GM23338 (cell line): ENCODE measurements around the gene MAD2L1BP. TPM values are rescaled to one million over a fixed set of nuclear protein-coding genes. Genes with fewer than 3 reads are reported as not detected.

Experiments
- ATAC-seq: fragments of 200-7000 bp; cut with Tn5 transposase; 3 replicates; pipeline ENCODE4 v1.9.1; 2020
- DNase-seq: peaks from one replicate; pipeline ENCODE4 v3.0.0-alpha.2; 2015; ENCODE audit warnings: low spot score
- H2AFZ ChIP-seq: fragments of 200-600 bp; sonication (generic); 2 replicates; pipeline ENCODE4 v1.8.0; 2016; ENCODE audit warnings: antibody characterized with exemption, mild to moderate bottlenecking, moderate library complexity
- H3F3A ChIP-seq: fragments of 200-600 bp; sonication (generic); replicated peaks from 2 replicates; pipeline ENCODE4 v1.8.0; 2017; ENCODE audit warnings: antibody characterized with exemption, mixed run types, low read depth
- H3K27ac ChIP-seq: fragments of 200-600 bp; sonication (generic); 2 replicates; pipeline ENCODE4 v1.6.1; 2016; ENCODE audit warnings: low read depth
- H3K27me3 ChIP-seq: fragments of 200-600 bp; sonication (generic); 2 replicates; pipeline ENCODE4 v1.8.0; 2016; ENCODE audit warnings: mild to moderate bottlenecking, mixed run types, moderate library complexity; ENCODE audit not compliant: insufficient read depth
- H3K36me3 ChIP-seq: fragments of 200-600 bp; sonication (generic); 2 replicates; pipeline ENCODE4 v1.8.0; 2016; ENCODE audit warnings: mild to moderate bottlenecking; ENCODE audit not compliant: insufficient read depth
- H3K4me1 ChIP-seq: fragments of 200-600 bp; sonication (generic); 2 replicates; pipeline ENCODE4 v1.8.0; 2016; ENCODE audit warnings: mild to moderate bottlenecking, moderate library complexity; ENCODE audit not compliant: insufficient read depth
- H3K4me2 ChIP-seq: fragments of 200-600 bp; sonication (generic); 2 replicates; pipeline ENCODE4 v1.7.1; 2017; ENCODE audit warnings: mixed run types
- H3K4me3 ChIP-seq: fragments of 200-600 bp; sonication (generic); 2 replicates; pipeline ENCODE4 v1.6.1; 2016; ENCODE audit warnings: mixed run types
- H3K79me2 ChIP-seq: fragments of 200-600 bp; sonication (generic); replicated peaks from 2 replicates; pipeline ENCODE4 v1.8.0; 2017; ENCODE audit warnings: mild to moderate bottlenecking; ENCODE audit not compliant: insufficient read depth
- H3K9me2 ChIP-seq: fragments of 200-600 bp; sonication (generic); 2 replicates; pipeline ENCODE4 v1.8.0; 2017; ENCODE audit not compliant: insufficient read depth
- H4K20me1 ChIP-seq: fragments of 200-600 bp; sonication (generic); replicated peaks from 2 replicates; pipeline ENCODE4 v1.8.0; 2017; ENCODE audit warnings: mild to moderate bottlenecking; ENCODE audit not compliant: insufficient read depth
- H3K27ac Mint-ChIP-seq: 2 replicates; pipeline ENCODE4 v1.8.0; 2020; ENCODE audit warnings: inconsistent platforms, mild to moderate bottlenecking, moderate library complexity, mixed read lengths
- H3K27me3 Mint-ChIP-seq: 3 replicates; pipeline ENCODE4 v1.8.0; 2022; ENCODE audit warnings: low read depth, mild to moderate bottlenecking, moderate library complexity, mixed read lengths, inconsistent platforms; ENCODE audit not compliant: insufficient read depth, poor library complexity
- H3K36me3 Mint-ChIP-seq: 3 replicates; pipeline ENCODE4 v1.8.0; 2021; ENCODE audit warnings: low read depth, mild to moderate bottlenecking, inconsistent platforms, moderate library complexity, mixed read lengths
- H3K4me1 Mint-ChIP-seq: 3 replicates; pipeline ENCODE4 v1.8.0; 2020; ENCODE audit warnings: mild to moderate bottlenecking, inconsistent platforms, mixed read lengths
- H3K4me3 Mint-ChIP-seq: 3 replicates; pipeline ENCODE4 v1.8.0; 2021; ENCODE audit warnings: moderate library complexity, mild to moderate bottlenecking, inconsistent platforms, mixed read lengths
- H3K9me3 Mint-ChIP-seq: 3 replicates; pipeline ENCODE4 v1.8.0; 2020; ENCODE audit warnings: moderate library complexity, mild to moderate bottlenecking, inconsistent platforms, mixed read lengths
- CREB1 ChIP-seq: fragments of 250-450 bp; sonication (Bioruptor Pico); IDR thresholded peaks from 2 replicates; pipeline ENCODE4 v1.5.0; 2020; ENCODE audit warnings: low read depth, mild to moderate bottlenecking, moderate library complexity
- EZH2 ChIP-seq: fragments of 200-600 bp; sonication (generic); IDR thresholded peaks from one replicate; pipeline ENCODE4 v1.8.0; 2017; ENCODE audit warnings: antibody characterized with exemption, mild to moderate bottlenecking, low read depth; ENCODE audit not compliant: unreplicated experiment
- EZH2phosphoT487 ChIP-seq: fragments of 200-600 bp; sonication (generic); IDR thresholded peaks from one replicate; pipeline ENCODE4 v1.8.1; 2018; ENCODE audit warnings: antibody characterized with exemption; ENCODE audit not compliant: unreplicated experiment
- JUNB ChIP-seq: IDR thresholded peaks from one replicate; pipeline ENCODE4 v1.6.1; 2016; ENCODE audit warnings: antibody characterized with exemption; ENCODE audit not compliant: unreplicated experiment
- NANOG ChIP-seq: IDR thresholded peaks from 2 replicates; pipeline ENCODE4 v1.6.1; 2016; ENCODE audit warnings: antibody characterized with exemption, borderline replicate concordance
- POLR2AphosphoS5 ChIP-seq: IDR thresholded peaks from 2 replicates; pipeline ENCODE4 v1.6.1; 2016; ENCODE audit warnings: antibody characterized with exemption, low read depth
- STAT1 ChIP-seq: IDR thresholded peaks from one replicate; pipeline ENCODE4 v1.6.1; 2016; ENCODE audit warnings: antibody characterized with exemption; ENCODE audit not compliant: unreplicated experiment
- ZNF114 ChIP-seq: fragments of 250-450 bp; sonication (Bioruptor Pico); IDR thresholded peaks from 2 replicates; pipeline ENCODE4 v1.5.0; 2020; ENCODE audit warnings: mild to moderate bottlenecking, moderate library complexity
- ZNF331 ChIP-seq: fragments of 250-450 bp; sonication (Bioruptor Pico); IDR thresholded peaks from 2 replicates; pipeline ENCODE4 v1.5.0; 2020; ENCODE audit warnings: low read depth, mild to moderate bottlenecking, moderate library complexity
- polyA plus RNA-seq: library from polyadenylated mRNA; unstranded; fragments of >200 nt; fragmentation: Nextera tagmentation; extraction: Ambion mirVana; gene quantifications from 2 replicates; pipeline ENCODE4 v1.2.1, GENCODE V29; 2016
- total RNA-seq: library from RNA; depleted of rRNA; stranded (reverse); fragments of >200 nt; shearing (Covaris generic); gene quantifications from 2 replicates; pipeline ENCODE4 v1.2.3, GENCODE V29; 2014
- TF ChIP-seq, protein P1 (sequence below): fragments of 250-450 bp; sonication (Bioruptor Pico); IDR thresholded peaks from 2 replicates; pipeline ENCODE4 v1.5.0; 2020; ENCODE audit warnings: mild to moderate bottlenecking, moderate library complexity
- TF ChIP-seq, protein P2 (sequence below): IDR thresholded peaks from one replicate; pipeline ENCODE4 v1.6.1; 2018; ENCODE audit warnings: antibody characterized with exemption; ENCODE audit not compliant: unreplicated experiment
- TF ChIP-seq, protein P3 (sequence below), 2 experiments: fragments of 200-600 bp in 1 of 2; sonication (generic) in 1 of 2; conservative IDR thresholded peaks; 2 replicates each; pipeline versions ENCODE4 v1.5.1 to v1.6.1; 2016 to 2017; ENCODE audit warnings: antibody characterized with exemption in 2 of 2, low read depth in 2 of 2, mild to moderate bottlenecking in 2 of 2, moderate library complexity in 1 of 2
- TF ChIP-seq, protein P4 (sequence below): IDR thresholded peaks from 2 replicates; pipeline ENCODE4 v1.6.1; 2016; ENCODE audit warnings: antibody characterized with exemption

Gene MAD2L1BP
- total and polyA plus RNA-seq, 2 experiments from 2014 or later = 26.6 to 51.7 TPM

DNA sequence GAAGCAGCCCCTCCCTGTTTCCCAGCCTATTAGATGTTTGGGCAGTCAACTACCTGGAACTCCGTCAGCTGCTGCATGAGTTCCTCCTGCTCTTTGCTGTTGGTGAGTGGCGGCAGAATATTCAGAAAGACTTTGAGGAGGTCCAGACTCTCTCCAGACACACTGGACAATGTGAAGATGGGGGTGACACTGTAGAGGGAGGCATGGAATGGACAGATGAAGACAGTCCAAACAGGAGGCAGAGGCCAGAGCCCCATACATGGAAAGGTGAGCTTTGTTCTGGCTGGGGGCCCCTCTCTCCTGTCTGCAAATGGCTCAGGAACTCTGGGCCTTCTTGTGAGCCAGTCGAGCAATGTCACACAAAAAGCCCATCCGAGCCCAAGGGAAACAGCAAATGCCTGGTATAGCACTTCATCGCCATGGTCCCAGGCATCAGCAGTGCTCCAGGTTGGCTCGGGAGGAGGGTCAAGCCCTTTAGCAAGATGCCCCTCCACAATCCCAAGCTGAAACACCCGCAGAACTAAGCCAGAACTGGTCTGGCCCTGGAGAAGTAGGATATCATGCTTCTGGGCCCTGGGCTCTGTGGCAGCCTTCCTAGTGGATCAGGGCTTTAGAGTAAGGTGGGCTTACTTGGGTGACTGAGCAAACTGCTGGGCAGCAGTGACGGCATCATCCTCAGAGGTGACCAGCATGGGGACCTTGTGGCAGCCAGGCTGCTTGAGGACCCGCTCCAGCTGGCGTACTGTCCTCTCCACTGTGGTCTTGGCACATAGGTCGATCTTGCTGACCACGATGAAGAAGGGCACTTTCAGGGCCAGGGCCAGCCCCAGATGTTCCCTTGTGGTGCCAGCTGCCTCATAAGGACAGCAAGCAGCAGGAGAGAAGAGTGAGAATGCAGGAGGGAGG lies 11.5 kb upstream of the MAD2L1BP start:
- H3K36me3 Mint-ChIP-seq = peaks cover 64% of the 10 kb centered on the region

More for the DNA sequence above, 11.5 kb upstream of the MAD2L1BP start:
- Mint-ChIP-seq H3K4me3 (no peak overlapping the region), H3K9me3 (no peaks in the 10 kb centered on the region), H3K27ac (no peak overlapping the region), H3K27me3 (peaks cover 5% of the 10 kb centered on the region), H3K4me1 (peaks cover 5% of the 10 kb centered on the region)
- Histone ChIP-seq H3K4me3 (no peak overlapping the region), H2AFZ (no peak overlapping the region), H3K27ac (no peak overlapping the region), H3K27me3 (no peaks in the 10 kb centered on the region), H3K9me2 (no peaks in the 10 kb centered on the region), H3K4me2 (no peak overlapping the region), H3K4me1 (no peaks in the 10 kb centered on the region), H3K36me3 (peaks cover 15% of the 10 kb centered on the region), H4K20me1 (peaks cover 7% of the 10 kb centered on the region), H3K79me2 (peaks cover 19% of the 10 kb centered on the region), H3F3A (peaks cover 10% of the 10 kb centered on the region; the same call in 1 of the 2 replicates)
- DNase-seq (no peak), ATAC-seq (no peak)
- TF ChIP-seq ZNF331 (CRISPR knock-in tag) = no peak
- TF ChIP-seq, protein P1, sequence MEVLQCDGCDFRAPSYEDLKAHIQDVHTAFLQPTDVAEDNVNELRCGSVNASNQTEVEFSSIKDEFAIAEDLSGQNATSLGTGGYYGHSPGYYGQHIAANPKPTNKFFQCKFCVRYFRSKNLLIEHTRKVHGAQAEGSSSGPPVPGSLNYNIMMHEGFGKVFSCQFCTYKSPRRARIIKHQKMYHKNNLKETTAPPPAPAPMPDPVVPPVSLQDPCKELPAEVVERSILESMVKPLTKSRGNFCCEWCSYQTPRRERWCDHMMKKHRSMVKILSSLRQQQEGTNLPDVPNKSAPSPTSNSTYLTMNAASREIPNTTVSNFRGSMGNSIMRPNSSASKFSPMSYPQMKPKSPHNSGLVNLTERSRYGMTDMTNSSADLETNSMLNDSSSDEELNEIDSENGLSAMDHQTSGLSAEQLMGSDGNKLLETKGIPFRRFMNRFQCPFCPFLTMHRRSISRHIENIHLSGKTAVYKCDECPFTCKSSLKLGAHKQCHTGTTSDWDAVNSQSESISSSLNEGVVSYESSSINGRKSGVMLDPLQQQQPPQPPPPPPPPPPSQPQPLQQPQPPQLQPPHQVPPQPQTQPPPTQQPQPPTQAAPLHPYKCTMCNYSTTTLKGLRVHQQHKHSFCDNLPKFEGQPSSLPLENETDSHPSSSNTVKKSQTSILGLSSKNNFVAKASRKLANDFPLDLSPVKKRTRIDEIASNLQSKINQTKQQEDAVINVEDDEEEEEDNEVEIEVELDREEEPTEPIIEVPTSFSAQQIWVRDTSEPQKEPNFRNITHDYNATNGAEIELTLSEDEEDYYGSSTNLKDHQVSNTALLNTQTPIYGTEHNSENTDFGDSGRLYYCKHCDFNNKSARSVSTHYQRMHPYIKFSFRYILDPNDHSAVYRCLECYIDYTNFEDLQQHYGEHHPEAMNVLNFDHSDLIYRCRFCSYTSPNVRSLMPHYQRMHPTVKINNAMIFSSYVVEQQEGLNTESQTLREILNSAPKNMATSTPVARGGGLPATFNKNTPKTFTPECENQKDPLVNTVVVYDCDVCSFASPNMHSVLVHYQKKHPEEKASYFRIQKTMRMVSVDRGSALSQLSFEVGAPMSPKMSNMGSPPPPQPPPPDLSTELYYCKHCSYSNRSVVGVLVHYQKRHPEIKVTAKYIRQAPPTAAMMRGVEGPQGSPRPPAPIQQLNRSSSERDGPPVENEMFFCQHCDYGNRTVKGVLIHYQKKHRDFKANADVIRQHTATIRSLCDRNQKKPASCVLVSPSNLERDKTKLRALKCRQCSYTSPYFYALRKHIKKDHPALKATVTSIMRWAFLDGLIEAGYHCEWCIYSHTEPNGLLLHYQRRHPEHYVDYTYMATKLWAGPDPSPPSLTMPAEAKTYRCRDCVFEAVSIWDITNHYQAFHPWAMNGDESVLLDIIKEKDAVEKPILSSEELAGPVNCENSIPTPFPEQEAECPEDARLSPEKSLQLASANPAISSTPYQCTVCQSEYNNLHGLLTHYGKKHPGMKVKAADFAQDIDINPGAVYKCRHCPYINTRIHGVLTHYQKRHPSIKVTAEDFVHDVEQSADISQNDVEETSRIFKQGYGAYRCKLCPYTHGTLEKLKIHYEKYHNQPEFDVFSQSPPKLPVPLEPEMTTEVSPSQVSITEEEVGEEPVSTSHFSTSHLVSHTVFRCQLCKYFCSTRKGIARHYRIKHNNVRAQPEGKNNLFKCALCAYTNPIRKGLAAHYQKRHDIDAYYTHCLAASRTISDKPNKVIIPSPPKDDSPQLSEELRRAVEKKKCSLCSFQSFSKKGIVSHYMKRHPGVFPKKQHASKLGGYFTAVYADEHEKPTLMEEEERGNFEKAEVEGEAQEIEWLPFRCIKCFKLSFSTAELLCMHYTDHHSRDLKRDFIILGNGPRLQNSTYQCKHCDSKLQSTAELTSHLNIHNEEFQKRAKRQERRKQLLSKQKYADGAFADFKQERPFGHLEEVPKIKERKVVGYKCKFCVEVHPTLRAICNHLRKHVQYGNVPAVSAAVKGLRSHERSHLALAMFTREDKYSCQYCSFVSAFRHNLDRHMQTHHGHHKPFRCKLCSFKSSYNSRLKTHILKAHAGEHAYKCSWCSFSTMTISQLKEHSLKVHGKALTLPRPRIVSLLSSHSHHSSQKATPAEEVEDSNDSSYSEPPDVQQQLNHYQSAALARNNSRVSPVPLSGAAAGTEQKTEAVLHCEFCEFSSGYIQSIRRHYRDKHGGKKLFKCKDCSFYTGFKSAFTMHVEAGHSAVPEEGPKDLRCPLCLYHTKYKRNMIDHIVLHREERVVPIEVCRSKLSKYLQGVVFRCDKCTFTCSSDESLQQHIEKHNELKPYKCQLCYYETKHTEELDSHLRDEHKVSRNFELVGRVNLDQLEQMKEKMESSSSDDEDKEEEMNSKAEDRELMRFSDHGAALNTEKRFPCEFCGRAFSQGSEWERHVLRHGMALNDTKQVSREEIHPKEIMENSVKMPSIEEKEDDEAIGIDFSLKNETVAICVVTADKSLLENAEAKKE = no peak
- TF ChIP-seq, protein P2, sequence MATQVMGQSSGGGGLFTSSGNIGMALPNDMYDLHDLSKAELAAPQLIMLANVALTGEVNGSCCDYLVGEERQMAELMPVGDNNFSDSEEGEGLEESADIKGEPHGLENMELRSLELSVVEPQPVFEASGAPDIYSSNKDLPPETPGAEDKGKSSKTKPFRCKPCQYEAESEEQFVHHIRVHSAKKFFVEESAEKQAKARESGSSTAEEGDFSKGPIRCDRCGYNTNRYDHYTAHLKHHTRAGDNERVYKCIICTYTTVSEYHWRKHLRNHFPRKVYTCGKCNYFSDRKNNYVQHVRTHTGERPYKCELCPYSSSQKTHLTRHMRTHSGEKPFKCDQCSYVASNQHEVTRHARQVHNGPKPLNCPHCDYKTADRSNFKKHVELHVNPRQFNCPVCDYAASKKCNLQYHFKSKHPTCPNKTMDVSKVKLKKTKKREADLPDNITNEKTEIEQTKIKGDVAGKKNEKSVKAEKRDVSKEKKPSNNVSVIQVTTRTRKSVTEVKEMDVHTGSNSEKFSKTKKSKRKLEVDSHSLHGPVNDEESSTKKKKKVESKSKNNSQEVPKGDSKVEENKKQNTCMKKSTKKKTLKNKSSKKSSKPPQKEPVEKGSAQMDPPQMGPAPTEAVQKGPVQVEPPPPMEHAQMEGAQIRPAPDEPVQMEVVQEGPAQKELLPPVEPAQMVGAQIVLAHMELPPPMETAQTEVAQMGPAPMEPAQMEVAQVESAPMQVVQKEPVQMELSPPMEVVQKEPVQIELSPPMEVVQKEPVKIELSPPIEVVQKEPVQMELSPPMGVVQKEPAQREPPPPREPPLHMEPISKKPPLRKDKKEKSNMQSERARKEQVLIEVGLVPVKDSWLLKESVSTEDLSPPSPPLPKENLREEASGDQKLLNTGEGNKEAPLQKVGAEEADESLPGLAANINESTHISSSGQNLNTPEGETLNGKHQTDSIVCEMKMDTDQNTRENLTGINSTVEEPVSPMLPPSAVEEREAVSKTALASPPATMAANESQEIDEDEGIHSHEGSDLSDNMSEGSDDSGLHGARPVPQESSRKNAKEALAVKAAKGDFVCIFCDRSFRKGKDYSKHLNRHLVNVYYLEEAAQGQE = no peak
- no peak for TF ChIP-seq NANOG
- no peak for TF ChIP-seq CREB1
- no peak for TF ChIP-seq ZNF114 (CRISPR knock-in tag)
- no peak for TF ChIP-seq EZH2phosphoT487
- no peak for TF ChIP-seq JUNB
- no peak for TF ChIP-seq POLR2AphosphoS5
- TF ChIP-seq, protein P3, sequence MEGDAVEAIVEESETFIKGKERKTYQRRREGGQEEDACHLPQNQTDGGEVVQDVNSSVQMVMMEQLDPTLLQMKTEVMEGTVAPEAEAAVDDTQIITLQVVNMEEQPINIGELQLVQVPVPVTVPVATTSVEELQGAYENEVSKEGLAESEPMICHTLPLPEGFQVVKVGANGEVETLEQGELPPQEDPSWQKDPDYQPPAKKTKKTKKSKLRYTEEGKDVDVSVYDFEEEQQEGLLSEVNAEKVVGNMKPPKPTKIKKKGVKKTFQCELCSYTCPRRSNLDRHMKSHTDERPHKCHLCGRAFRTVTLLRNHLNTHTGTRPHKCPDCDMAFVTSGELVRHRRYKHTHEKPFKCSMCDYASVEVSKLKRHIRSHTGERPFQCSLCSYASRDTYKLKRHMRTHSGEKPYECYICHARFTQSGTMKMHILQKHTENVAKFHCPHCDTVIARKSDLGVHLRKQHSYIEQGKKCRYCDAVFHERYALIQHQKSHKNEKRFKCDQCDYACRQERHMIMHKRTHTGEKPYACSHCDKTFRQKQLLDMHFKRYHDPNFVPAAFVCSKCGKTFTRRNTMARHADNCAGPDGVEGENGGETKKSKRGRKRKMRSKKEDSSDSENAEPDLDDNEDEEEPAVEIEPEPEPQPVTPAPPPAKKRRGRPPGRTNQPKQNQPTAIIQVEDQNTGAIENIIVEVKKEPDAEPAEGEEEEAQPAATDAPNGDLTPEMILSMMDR (conservative IDR thresholded peaks at IDR 0.05; ENCODE audit: low read depth in 2 of 2) = no peak
- no peak for TF ChIP-seq STAT1
- TF ChIP-seq, protein P4, sequence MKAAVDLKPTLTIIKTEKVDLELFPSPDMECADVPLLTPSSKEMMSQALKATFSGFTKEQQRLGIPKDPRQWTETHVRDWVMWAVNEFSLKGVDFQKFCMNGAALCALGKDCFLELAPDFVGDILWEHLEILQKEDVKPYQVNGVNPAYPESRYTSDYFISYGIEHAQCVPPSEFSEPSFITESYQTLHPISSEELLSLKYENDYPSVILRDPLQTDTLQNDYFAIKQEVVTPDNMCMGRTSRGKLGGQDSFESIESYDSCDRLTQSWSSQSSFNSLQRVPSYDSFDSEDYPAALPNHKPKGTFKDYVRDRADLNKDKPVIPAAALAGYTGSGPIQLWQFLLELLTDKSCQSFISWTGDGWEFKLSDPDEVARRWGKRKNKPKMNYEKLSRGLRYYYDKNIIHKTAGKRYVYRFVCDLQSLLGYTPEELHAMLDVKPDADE = no peak
- no peak for TF ChIP-seq EZH2
